OCI-LY7 (cell line): Measurements from ENCODE around the gene DNAJC1. TPM values are rescaled to one million over a fixed set of nuclear protein-coding genes. Genes with fewer than 3 reads are reported as not detected.
A peak's percentile ranks its signal among the peaks of the same experiment; 100 is the strongest.
"Not testable (repeated sequence)": the region's sequence is repeated elsewhere in the genome, so short reads cannot be mapped to it uniquely, and the experiment has no call there.

Experiments
- BruUV-seq: library from RNA; stranded (reverse); fragments of 400-500 nt; replicated peaks from 2 replicates; lab custom pipeline; 2021; lab: Mats Ljungman, UMichigan
- CTCF ChIA-PET: fragments of 300-600 bp; sonication (Branson Sonifier 250); formaldehyde crosslinking; loops from one replicate; lab custom pipeline; 2022; ENCODE audit warnings: antibody characterized with exemption; ENCODE audit not compliant: unreplicated experiment; lab: Charles Lee
- POLR2A ChIA-PET: fragments of 300-600 bp; sonication (Branson Sonifier 250); formaldehyde crosslinking; loops from one replicate; lab custom pipeline; 2022; ENCODE audit warnings: antibody characterized with exemption; lab: Charles Lee
- DNase-seq: peaks from one replicate; pipeline ENCODE4 v3.0.0-alpha.2; 2015; ENCODE audit warnings: low spot score
- H2AFZ ChIP-seq: fragments of 200-600 bp; sonication (generic), shearing (Covaris generic); 2 replicates; pipeline ENCODE4 v1.6.1; 2014; ENCODE audit warnings: mild to moderate bottlenecking, antibody characterized with exemption, low read length, moderate library complexity
- H3K27ac ChIP-seq: fragments of 200-600 bp; sonication (generic); 2 replicates; pipeline ENCODE4 v1.5.1; 2014; ENCODE audit warnings: mixed run types, low read depth, mild to moderate bottlenecking, moderate library complexity, low read length, inconsistent platforms; ENCODE audit not compliant: poor library complexity, severe bottlenecking
- H3K36me3 ChIP-seq: fragments of 200-600 bp; sonication (generic); 2 replicates; pipeline ENCODE4 v1.6.1; 2014; ENCODE audit warnings: mild to moderate bottlenecking, antibody characterized with exemption, low read length, moderate library complexity, mixed read lengths; ENCODE audit not compliant: insufficient read depth
- H3K4me1 ChIP-seq: fragments of 200-600 bp; sonication (generic); 2 replicates; pipeline ENCODE4 v1.5.1; 2014; ENCODE audit warnings: mild to moderate bottlenecking, low read length; ENCODE audit not compliant: insufficient read depth, poor library complexity, severe bottlenecking
- H3K4me2 ChIP-seq: fragments of 200-600 bp; sonication (generic); 2 replicates; pipeline ENCODE4 v1.6.1; 2014; ENCODE audit warnings: mild to moderate bottlenecking, low read length
- H3K4me3 ChIP-seq: fragments of 200-600 bp; sonication (generic); 2 replicates; pipeline ENCODE4 v1.5.1; 2014; ENCODE audit warnings: mild to moderate bottlenecking, low read depth, low read length; ENCODE audit not compliant: poor library complexity, severe bottlenecking
- H3K79me2 ChIP-seq: fragments of 200-600 bp; sonication (generic); 2 replicates; pipeline ENCODE4 v1.6.1; 2016; ENCODE audit warnings: low read depth, mild to moderate bottlenecking, low read length, moderate library complexity, mixed read lengths; ENCODE audit not compliant: insufficient read depth
- H3K9me2 ChIP-seq: fragments of 200-600 bp; sonication (generic); 2 replicates; pipeline ENCODE4 v1.6.1; 2016; ENCODE audit warnings: mild to moderate bottlenecking, low read length, mixed read lengths; ENCODE audit not compliant: insufficient read depth
- H3K9me3 ChIP-seq: fragments of 200-600 bp; sonication (generic); 2 replicates; pipeline ENCODE4 v1.6.1; 2014; ENCODE audit warnings: mild to moderate bottlenecking, mixed run types, low read length, mixed read lengths
- H4K20me1 ChIP-seq: fragments of 200-600 bp; sonication (generic); 2 replicates; pipeline ENCODE4 v1.6.1; 2014; ENCODE audit warnings: mild to moderate bottlenecking, antibody characterized with exemption, low read length, moderate library complexity, mixed read lengths; ENCODE audit not compliant: insufficient read depth
- CTCF ChIP-seq: fragments of 200-600 bp; sonication (generic); conservative IDR thresholded peaks from 2 replicates; pipeline ENCODE4 v1.5.1; 2014; ENCODE audit warnings: mild to moderate bottlenecking, antibody characterized with exemption, low read length, moderate library complexity, mixed read lengths
- EZH2phosphoT487 ChIP-seq: fragments of 200-600 bp; sonication (generic); IDR thresholded peaks from 2 replicates; pipeline ENCODE4 v1.6.1; 2018; ENCODE audit warnings: low read depth, borderline replicate concordance, mild to moderate bottlenecking, mixed run types, antibody characterized with exemption, low read length, moderate library complexity, mixed read lengths
- intact Hi-C: fragments of 100-400 bp; cut with micrococcal nuclease; formaldehyde crosslinking; loops from one replicate; pipeline ENCODE4 v1.10.0; 2022; ENCODE audit not compliant: unreplicated experiment
- total RNA-seq, 2 experiments: library from RNA; depleted of rRNA in 1 of 2; stranded (reverse); fragments of >200 nt in 1 of 2; shearing (Covaris generic) in 1 of 2; gene quantifications; 2 replicates each; pipeline ENCODE4 v1.2.3, GENCODE V29; 2014 to 2022

DNAJC1 gene
- total RNA-seq, 2 experiments from 2014 or later, result 7.1 to 16.9 TPM

GRCh38 chr10:22022257-22023032 lies 18.9 kb upstream of the DNAJC1 start:
- H3K4me3 ChIP-seq, result no peak overlapping the region
- TF ChIP-seq EZH2phosphoT487, result no peak
- TF ChIP-seq CTCF, result no peak
- no TSS peak for BruUV-seq
- H3K9me3 ChIP-seq, result no peaks in the 10 kb centered on the region
- ChIA-PET POLR2A (interaction anchor here (0.5 to 0.6 kb wide), 2 partner anchors 386 to 415 kb away, joined by 3 read pairs; no protein-coding TSS in a partner anchor), CTCF (no interaction called here)
- no peak overlapping the region for H2AFZ ChIP-seq
- no peaks in the 10 kb centered on the region for H3K4me1 ChIP-seq
- no peak overlapping the region for H3K27ac ChIP-seq
- no peaks in the 10 kb centered on the region for H4K20me1 ChIP-seq
- intact Hi-C loops, result loop anchor here (5.0 kb wide), 1 partner anchor 1245 kb away; no protein-coding TSS in a partner anchor
- peak; percentile 4 for DNase-seq
- no peaks in the 10 kb centered on the region for H3K36me3 ChIP-seq
- H3K9me2 ChIP-seq, result no peaks in the 10 kb centered on the region
- H3K79me2 ChIP-seq, result no peaks in the 10 kb centered on the region
- H3K4me2 ChIP-seq, result no peak overlapping the region

- CTCF ChIA-PET, H3K9me3 ChIP-seq, H2AFZ ChIP-seq, H3K4me2 ChIP-seq, DNase-seq, H3K79me2 ChIP-seq, BruUV-seq, H4K20me1 ChIP-seq, H3K4me3 ChIP-seq, H3K27ac ChIP-seq, H3K36me3 ChIP-seq, H3K4me1 ChIP-seq, H3K9me2 ChIP-seq: not testable (repeated sequence)
- intact Hi-C loops, result loop anchor here (5.0 kb wide), 1 partner anchor 1244 kb away; no protein-coding TSS in a partner anchor
- POLR2A ChIA-PET, result interaction anchor here (0.7 kb wide), 1 partner anchor 8 kb away, joined by 4 read pairs; no protein-coding TSS in a partner anchor
Measured at GRCh38 chr10:22021144-22021543, 17.6 kb upstream of the DNAJC1 start.

GRCh38 chr10:22017283-22018020 lies 13.9 kb upstream of the DNAJC1 start:
- Histone ChIP-seq H4K20me1 (no peaks in the 10 kb centered on the region), H2AFZ (no peak overlapping the region), H3K4me3 (no peak overlapping the region), H3K9me3 (no peaks in the 10 kb centered on the region), H3K4me2 (no peak overlapping the region), H3K27ac (no peak overlapping the region), H3K9me2 (no peaks in the 10 kb centered on the region), H3K36me3 (no peaks in the 10 kb centered on the region), H3K4me1 (no peaks in the 10 kb centered on the region), H3K79me2 (no peaks in the 10 kb centered on the region)
- no TSS peak for BruUV-seq
- ChIA-PET POLR2A (no interaction called here), CTCF (no interaction called here)
- intact Hi-C loops, result no loop called here
- no peak for DNase-seq
- no peak for TF ChIP-seq CTCF
- TF ChIP-seq EZH2phosphoT487, result no peak
